Left colon (tissue), 2 donors: Measurements from ENCODE around the gene NLGN2. TPM values are rescaled to one million over a fixed set of nuclear protein-coding genes. Genes with fewer than 3 reads are reported as not detected.

ENCODE experiments used
- total RNA-seq, 2 donors: library from RNA; stranded (reverse); fragmentation: NEBNext Ultra II Directional; extraction: Animal tissue kit (Norgen Biotek cat#: 25700); gene quantifications; one replicate each; pipeline ENCODE4 v1.2.1, GENCODE V29; 2021
- donor health status: DM: no; HTN: no; CAD: no.
- donor health status: DM: yes; HTN: yes; CAD: no.

NLGN2 gene
- total RNA-seq, 2 donors from 2014 or later = 2.7 to 6.6 TPM

Other genes with a start within 250 kb of the NLGN2 start
- under 1 TPM; 0.37 to 0.42 TPM for gene ASGR1, start 228.5 kb upstream of the NLGN2 start, total RNA-seq
- gene DLG4, start 188.0 kb upstream of the NLGN2 start, total RNA-seq = 1 to 10 TPM; 4.0 to 7.3 TPM
- gene ACADVL, start 187.9 kb upstream of the NLGN2 start, total RNA-seq = 1,000 to 10,000 TPM in 1 of 2 donors, 100 to 1,000 TPM in 1; 784 to 1,134 TPM
- 10 to 100 TPM; 30.9 to 34.9 TPM for gene DVL2, start 173.3 kb upstream of the NLGN2 start, total RNA-seq
- 10 to 100 TPM; 33.9 to 44.1 TPM for gene PHF23, start 168.4 kb upstream of the NLGN2 start, total RNA-seq
- 100 to 1,000 TPM; 431 to 505 TPM for gene GABARAP, start 165.4 kb upstream of the NLGN2 start, total RNA-seq
- gene CTDNEP1, start 156.1 kb upstream of the NLGN2 start, total RNA-seq = 100 to 1,000 TPM; 108 to 117 TPM
- gene ELP5, start 155.6 kb upstream of the NLGN2 start, total RNA-seq = 10 to 100 TPM; 42.4 to 55.4 TPM
- gene CLDN7, start 145.4 kb upstream of the NLGN2 start, total RNA-seq = 1,000 to 10,000 TPM in 1 of 2 donors, 100 to 1,000 TPM in 1; 997 to 1,004 TPM
- gene SLC2A4, start 126.1 kb upstream of the NLGN2 start, total RNA-seq = 1 to 10 TPM; 1.4 to 9.7 TPM
- 10 to 100 TPM; 19.7 to 23.6 TPM for gene YBX2, start 113.2 kb upstream of the NLGN2 start, total RNA-seq
- 100 to 1,000 TPM; 330 to 413 TPM for gene EIF5A, start 100.2 kb upstream of the NLGN2 start, total RNA-seq
- 10 to 100 TPM; 71.2 to 72.4 TPM for gene GPS2, start 92.5 kb upstream of the NLGN2 start, total RNA-seq
- 10 to 100 TPM; 32.7 to 44.5 TPM for gene NEURL4, start 78.5 kb upstream of the NLGN2 start, total RNA-seq
- 1 to 10 TPM; 4.1 to 9.0 TPM for gene ACAP1, start 71.3 kb upstream of the NLGN2 start, total RNA-seq
- gene KCTD11, start 55.7 kb upstream of the NLGN2 start, total RNA-seq = 10 to 100 TPM in 1 of 2 donors, 1 to 10 TPM in 1; 9.4 to 10.1 TPM
- gene TMEM95, start 52.7 kb upstream of the NLGN2 start, total RNA-seq = not detected
- 10 to 100 TPM; 22.2 to 24.9 TPM for gene TNK1, start 26.8 kb upstream of the NLGN2 start, total RNA-seq
- 10 to 100 TPM in 1 of 2 donors, 1 to 10 TPM in 1; 8.9 to 10.2 TPM for gene PLSCR3, start 13.3 kb upstream of the NLGN2 start, total RNA-seq
- 10 to 100 TPM; 70.8 to 81.0 TPM for gene TMEM256, start 3.7 kb upstream of the NLGN2 start, total RNA-seq
- gene SPEM1, start 12.5 kb downstream of the NLGN2 start, total RNA-seq = not detected
- gene SPEM2, start 17.8 kb downstream of the NLGN2 start, total RNA-seq = not detected
- gene SPEM3, start 21.0 kb downstream of the NLGN2 start, total RNA-seq = not detected
- 10 to 100 TPM; 19.3 to 20.5 TPM for gene TMEM102, start 27.6 kb downstream of the NLGN2 start, total RNA-seq
- gene FGF11, start 31.7 kb downstream of the NLGN2 start, total RNA-seq = 1 to 10 TPM; 1.2 to 2.3 TPM
- 10 to 100 TPM in 1 of 2 donors, 1 to 10 TPM in 1; 9.6 to 10.7 TPM for gene CHRNB1, start 37.2 kb downstream of the NLGN2 start, total RNA-seq
- 10 to 100 TPM; 17.5 to 25.0 TPM for gene ZBTB4, start 71.8 kb downstream of the NLGN2 start, total RNA-seq
- not detected for gene SLC35G6, start 73.6 kb downstream of the NLGN2 start, total RNA-seq
- 10 to 100 TPM; 83.8 to 100.0 TPM for gene POLR2A, start 76.5 kb downstream of the NLGN2 start, total RNA-seq
- gene TNFSF12, start 141.2 kb downstream of the NLGN2 start, total RNA-seq = 10 to 100 TPM in 1 of 2 donors, 1 to 10 TPM in 1; 9.8 to 17.3 TPM
- 100 to 1,000 TPM in 1 of 2 donors, 10 to 100 TPM in 1; 77.2 to 121 TPM for gene TNFSF13, start 150.9 kb downstream of the NLGN2 start, total RNA-seq
- gene SENP3, start 154.1 kb downstream of the NLGN2 start, total RNA-seq = 10 to 100 TPM; 30.9 to 34.1 TPM
- 10 to 100 TPM; 35.0 to 74.0 TPM for gene CD68, start 171.8 kb downstream of the NLGN2 start, total RNA-seq
- gene MPDU1, start 176.0 kb downstream of the NLGN2 start, total RNA-seq = 10 to 100 TPM; 79.2 to 89.6 TPM
- under 1 TPM; 0.58 to 0.84 TPM for gene SOX15, start 182.2 kb downstream of the NLGN2 start, total RNA-seq
- gene FXR2, start 207.1 kb downstream of the NLGN2 start, total RNA-seq = 10 to 100 TPM; 24.9 to 29.5 TPM
- 10 to 100 TPM; 60.8 to 78.3 TPM for gene SAT2, start 220.0 kb downstream of the NLGN2 start, total RNA-seq
- not detected for gene SHBG, start 222.3 kb downstream of the NLGN2 start, total RNA-seq
- 1 to 10 TPM in 1 of 2 donors, under 1 TPM in 1; 0.55 to 1.4 TPM for gene ATP1B2, start 243.1 kb downstream of the NLGN2 start, total RNA-seq